ENCODE measurements around the gene RSBN1L.
"Not testable (repeated sequence)": the region's sequence is repeated elsewhere in the genome, so short reads cannot be mapped to it uniquely, and the experiment has no call there.

Gene RSBN1L

DNA sequence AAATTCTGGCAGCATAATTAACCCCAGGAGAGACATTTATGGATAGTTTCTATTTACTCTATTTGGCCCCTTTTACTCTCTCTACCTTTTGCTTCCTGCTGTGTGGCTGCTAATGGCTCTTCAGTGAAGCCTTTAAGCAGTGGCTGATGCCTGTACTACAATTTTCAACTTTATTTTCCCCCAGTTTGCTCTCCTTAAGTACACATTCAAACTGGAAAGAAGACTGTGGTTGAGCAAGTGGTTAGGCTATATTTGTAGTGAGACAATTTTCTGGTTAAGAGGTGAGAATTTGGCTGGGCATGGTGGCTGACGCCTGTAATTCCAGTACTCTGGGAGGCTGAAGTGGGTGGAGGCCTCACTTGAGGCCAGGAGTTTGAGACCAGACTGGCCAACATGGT is 8.5 kb upstream of the RSBN1L start:
- DNase-seq (ENCODE audit: low read depth) = no peak

DNA sequence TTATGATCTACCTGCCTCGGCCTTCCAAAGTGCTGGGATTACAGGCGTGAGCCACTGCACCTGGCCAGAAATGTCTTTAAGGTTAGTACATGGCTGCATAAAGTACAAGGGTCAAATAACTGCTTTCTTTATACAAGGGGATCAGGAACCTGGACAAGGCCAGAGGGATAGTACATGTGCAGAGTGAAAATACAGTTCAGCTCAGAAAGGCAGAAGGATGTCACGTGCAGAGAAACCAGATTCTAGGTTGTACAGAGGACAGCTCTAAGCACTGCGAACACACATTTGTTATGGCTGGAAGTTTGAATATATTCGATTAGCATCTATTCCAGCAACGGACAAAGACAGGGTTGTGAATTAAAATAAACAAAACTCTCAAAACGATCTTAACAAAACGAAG is 6.0 kb upstream of the RSBN1L start:
- DNase-seq (ENCODE audit: low read depth) = no peak

DNA sequence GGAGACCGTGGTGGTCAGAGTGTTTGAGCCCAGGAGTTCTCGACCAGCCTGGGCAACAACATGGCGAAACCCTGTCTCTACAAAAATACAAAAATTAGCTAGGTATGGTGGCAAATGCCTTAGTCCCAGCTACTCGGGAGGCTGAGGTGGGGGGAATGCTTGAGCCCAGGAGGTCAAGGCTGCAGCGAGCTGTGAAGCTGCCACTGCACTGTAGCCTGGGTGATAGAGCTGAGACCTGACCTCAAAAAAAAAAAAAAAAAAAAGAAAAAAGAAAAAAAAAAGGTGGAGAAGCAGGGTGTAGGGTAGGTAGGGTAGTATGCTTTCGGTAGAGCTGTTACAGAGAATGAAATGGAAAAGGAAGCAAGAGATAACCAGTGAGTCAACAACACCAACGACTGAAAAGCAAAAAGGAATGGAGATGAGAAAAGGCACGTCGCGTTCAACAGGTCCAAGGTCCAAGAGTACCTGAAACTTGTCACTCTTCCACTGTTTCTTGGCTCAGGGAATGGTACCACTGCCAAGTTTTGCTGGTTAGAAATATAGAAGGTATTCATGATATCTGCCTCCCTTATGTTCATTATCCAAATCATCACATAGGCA is 4.3 kb upstream of the RSBN1L start:
- no peak for DNase-seq (ENCODE audit: low read depth)

DNA sequence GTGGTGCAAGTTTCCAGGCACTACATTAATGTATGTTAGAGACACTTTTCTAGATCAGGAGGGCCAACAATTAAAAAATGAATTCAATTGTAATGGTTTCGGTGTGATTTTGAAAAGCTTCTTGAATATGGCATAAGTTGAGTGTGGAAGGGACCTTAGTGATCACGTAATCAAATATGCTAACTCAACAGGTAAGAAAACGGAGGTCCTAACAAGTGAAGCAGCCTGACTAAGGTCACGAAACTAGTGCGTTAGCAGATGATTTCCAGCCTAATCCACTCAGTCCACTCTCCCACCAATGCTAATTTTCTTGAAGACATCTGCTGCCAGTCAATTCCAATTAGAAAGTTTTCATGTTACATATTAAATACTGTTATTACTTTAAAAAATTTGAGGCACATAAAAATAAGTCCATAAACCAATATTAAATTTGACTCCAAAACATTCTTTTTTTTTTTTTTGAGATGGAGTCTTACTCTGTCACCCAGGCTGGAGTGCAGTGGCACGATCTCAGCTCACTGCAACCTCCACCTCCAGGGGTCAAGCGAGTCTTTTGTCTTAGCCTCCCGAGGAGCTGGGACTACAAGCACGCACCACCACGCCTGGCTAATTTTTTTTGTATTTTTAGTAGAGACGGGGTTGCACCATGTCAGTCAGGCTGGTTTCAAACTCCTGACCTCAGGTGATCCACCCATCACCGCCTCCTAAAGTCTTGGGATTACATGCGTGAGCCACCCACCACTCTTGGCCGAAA is 2.3 kb upstream of the RSBN1L start:
- no peak for DNase-seq (ENCODE audit: low read depth)

DNA sequence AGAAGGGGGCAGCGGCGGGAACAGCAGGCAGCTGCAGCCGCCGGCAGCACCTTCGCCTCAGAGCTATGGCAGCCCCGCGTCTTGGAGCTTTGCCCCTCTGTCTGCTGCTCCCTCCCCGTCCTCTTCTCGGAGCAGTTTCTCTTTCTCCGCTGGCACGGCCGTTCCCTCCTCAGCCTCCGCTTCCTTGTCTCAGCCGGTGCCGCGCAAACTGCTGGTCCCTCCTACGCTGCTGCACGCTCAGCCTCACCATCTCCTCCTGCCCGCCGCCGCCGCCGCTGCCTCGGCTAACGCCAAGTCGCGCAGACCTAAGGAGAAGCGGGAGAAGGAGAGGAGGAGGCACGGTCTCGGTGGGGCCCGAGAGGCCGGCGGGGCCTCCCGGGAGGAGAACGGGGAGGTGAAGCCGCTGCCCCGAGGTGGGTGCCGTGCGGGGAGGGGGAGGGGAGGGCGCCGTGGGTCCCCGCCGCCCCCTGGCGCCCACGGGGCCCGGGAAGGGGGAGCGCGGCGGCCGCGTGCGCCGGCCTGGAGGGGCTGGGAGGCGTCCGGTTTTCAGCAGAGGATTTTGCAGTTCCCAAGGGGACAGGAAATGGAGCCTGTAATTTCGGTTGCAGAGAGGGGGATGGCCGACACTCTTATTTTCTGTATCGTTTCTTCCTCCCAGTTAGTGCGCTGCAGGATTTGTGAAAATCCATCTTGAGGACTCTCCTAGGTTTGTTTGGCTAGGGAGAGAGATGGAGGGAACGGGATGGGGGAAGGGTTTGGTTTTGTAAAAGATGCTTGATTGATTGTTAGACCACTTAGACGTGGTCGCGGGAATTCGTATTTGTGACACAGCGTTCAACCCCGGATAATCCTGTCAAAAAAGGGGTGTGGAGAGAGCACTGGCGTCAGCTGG is 630 bp downstream of the RSBN1L start:
- DNase-seq (ENCODE audit: low read depth) = peak; percentile 54

DNA sequence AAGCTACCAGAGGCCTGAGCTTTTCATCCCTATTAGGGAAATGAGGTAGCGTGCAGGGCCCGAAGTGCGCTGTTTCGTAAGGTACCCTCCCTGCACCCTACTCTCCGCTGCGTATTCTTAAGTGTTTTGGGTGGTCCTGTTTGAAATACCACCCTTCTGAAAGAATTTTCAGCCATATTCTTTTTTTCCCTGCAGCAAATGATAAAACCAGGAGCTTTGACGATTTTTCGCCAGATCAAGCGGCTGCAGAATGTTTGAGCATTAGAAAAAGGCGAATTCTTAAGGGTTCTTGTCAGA is 1.2 kb downstream of the RSBN1L start:
- DNase-seq (ENCODE audit: low read depth) = no peak

DNA sequence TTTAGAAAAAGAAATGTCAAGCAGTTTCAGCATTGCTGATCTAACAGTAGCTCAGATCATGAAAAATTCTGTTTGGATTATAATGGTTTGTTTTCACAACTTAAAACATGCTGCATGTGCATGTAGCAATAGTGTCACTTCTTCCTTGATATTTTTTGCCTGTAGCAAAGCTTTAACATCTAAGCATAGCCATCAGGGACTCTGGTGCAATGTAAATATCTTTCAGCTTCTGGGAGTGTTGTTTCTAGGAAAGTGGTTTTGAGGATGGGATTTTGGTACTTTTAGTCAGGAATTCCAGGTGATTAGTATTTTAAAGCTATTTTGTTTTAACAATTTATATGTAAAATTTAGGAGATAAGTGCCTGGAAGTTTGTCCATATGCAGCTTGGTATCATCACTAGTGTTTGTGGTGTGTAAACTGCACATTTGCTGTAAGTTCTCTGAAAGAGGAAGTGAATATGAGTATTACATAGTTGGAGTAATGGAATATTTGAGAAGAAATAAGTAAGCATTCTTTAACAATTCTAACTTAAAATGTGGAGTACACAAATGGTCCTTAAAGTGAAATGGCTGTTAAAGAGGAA is 1.9 kb downstream of the RSBN1L start:
- no peak for DNase-seq (ENCODE audit: low read depth)

DNA sequence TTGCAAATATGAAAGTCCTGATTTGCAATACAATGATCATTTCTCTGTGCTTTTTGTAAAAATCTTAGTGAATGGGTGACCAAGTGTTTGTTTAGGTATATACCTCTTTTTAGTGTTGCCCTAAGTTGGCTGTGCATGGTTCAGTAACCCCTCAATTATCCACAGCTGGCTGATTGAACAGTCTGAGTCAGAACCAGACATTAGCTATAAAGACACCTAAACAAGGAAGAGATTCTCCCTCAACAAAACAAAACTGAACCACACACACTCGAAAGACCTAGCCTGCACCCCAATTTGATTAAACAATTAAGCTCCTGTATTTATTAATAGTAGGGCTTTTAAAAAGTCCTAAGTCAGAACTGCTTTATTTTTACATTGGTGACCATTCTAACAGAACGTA is 2.8 kb downstream of the RSBN1L start:
- no peak for DNase-seq (ENCODE audit: low read depth)

DNA sequence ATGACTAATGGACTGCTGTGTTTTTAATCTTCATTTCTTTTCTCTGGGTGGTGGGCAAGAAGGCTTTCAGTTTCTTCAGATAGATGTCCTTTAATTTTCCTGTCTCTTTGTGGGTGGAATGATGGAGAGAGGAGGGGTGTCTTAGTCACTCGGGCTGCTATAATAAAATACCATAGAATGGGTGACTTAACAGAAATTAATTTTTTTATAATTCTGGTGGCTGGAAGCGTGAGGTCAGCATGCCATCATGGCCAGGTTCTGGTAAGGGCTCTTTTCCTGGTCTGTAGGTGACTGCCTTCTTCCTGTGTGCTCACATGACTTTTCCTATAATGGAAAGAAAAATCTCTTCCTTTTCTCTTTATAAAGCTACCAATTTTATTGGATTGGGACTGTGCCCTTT is 6.3 kb downstream of the RSBN1L start:
- no peak for DNase-seq (ENCODE audit: low read depth)

DNA sequence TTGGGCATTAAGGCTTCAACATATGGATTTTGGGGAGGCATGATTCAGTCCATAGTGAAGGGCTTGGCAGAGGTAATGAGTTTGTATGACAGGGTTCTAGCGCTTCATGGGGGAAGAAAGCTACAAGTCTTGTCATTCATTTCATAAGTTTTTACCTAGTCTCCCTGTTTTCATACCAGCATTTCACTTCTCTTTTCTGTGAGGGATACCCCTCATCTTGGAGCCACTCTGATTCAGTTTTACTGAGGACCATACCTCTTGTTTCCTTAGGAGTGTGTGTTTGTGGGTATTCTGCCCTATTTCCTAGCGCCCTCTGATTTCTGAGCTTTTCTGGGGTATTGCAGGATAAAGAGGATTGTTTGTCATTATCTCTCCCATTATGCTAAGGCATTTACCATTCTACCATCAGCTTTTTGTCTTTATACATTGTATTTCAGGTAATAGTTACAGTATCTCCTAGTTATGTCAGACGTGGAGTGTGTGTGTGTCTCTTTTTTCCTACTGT is 6.8 kb downstream of the RSBN1L start:
- no peak for DNase-seq (ENCODE audit: low read depth)

DNA sequence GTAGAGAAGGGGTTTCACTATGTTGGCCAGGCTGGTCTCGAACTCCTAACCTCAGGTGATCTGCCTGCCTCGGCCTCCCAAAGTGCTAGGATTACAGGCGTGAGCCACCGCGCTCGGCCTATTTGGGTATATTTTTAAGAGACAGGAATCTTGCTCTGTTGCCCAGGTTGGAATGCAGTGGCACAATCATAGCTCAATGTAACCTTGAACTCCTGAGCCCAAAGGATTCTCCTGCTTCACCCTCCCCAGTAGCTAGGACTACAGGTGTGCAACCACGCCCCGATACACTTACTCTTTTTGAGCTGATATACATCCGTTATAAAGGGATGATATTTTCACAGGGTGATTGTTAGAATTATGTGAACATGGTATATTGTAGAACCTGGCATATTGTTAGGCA is 7.4 kb downstream of the RSBN1L start:
- DNase-seq (ENCODE audit: low read depth) = not testable (repeated sequence)

DNA sequence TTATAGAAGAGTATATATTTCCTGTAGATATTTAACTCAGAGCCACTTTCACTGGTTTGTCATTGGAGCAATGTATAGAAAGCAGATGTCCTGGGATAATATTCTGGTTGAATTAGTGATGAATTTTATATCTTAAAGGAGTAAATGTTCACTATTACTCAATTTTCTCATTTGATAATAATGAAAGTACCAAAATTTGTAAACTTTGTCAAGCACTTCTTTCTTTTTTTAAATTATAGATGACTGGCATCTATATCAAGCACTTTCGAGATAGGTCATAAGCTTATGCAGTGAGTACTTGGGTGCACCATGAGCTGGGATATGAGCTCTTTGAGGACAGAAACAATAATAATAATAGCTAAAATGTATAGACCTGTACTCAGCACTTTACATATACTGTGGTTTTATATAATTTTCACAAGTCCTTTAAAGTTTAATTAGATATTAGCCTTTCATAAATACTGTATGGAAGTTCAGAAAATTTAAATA is 11.3 kb downstream of the RSBN1L start:
- DNase-seq (ENCODE audit: low read depth) = no peak

DNA sequence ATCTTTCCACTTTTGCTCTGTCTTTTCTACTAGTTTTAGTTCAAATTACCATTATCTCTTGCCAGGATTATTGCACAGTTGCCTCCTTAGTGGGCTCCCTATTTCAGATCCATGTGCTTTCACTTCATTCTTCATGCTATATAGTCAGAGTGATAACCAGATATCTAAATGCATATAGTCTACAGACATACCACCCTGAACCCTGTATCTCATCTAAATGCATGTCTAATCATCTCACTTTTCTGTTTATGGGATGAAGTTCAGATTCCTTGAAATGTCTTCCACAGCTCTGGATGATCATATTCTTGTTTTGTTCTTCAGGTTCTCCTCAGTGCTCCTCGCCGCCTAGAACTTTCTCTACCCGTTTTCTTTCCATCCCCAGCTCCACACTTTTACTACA is 13.8 kb downstream of the RSBN1L start:
- DNase-seq (ENCODE audit: low read depth) = no peak

DNA sequence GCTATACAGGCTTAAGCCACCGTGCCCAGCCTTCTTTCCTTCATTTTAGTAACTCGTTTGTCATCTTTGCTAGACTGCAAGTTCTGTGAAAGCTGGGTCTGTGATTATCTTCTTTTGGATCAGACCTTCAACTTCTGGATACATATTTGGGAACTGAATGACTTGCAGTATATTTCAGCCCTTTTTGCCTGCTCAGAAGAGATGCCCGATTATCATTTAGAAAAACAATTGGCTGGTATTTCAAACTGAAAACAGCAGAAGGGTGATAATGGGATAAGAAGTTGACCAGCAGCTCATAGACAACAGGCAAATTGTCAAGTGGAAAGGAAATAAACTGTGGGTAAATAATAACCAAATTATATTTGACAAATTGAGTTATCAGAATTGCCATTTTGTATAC is 14.6 kb downstream of the RSBN1L start:
- DNase-seq (ENCODE audit: low read depth) = no peak

DNA sequence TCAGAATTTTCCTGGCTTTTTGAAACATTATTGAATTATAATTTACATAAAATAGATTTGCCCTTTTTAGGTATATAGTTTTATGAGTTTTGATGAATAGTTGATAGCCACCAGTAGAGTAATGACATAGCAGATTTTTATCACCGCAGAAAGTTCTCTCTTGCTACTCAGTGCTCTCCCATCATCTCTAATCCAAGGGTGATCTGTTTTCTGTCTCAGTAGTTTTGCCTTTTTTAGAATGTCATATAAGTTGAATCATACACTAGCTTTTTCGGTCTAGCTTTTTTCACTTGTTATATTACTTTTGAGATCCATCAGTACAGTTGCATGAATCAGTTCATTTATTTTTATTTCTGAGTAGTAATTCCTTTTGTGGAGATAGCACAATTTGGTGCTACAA is 17.9 kb downstream of the RSBN1L start:
- no peak for DNase-seq (ENCODE audit: low read depth)

DNA sequence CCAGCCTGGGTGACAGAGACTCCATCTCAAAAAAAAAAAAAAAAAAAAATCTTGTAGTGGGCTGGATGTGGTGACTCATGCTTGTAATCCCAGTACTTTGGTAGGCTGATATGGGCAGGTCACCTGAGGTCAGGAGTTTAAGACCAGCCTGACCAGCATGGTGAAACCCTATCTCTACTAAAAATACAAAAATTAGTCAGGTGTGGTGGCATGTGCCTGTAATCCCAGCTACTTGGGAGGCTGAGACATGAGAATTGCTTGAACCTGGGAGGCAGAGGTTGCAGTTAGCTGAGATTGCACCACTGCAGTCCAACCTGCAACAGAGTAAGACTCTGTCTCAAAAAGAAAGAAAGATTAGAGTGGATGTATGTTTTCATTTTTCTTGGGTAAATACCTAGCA is 18.7 kb downstream of the RSBN1L start:
- not testable (repeated sequence) for DNase-seq (ENCODE audit: low read depth)

DNA sequence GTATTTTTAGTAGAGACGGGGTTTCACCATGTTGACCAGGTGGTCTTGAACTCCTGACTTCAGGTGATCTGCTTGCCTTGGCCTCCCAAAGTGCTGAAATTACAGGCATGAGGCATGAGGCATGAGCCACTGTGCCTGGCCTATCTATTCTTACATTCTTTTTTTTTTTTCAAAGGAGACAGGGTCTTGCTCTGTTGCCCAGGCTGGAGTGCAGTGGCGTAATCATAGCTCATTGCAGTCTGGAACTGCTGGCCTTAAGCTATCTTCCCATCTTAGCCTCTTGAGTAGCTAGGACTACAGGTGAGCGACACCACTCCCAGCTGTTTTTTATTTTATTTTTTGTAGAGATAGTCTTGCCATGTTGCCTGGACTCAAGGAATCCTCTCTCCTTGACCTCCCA is 20.5 kb downstream of the RSBN1L start:
- no peak for DNase-seq (ENCODE audit: low read depth)

DNA sequence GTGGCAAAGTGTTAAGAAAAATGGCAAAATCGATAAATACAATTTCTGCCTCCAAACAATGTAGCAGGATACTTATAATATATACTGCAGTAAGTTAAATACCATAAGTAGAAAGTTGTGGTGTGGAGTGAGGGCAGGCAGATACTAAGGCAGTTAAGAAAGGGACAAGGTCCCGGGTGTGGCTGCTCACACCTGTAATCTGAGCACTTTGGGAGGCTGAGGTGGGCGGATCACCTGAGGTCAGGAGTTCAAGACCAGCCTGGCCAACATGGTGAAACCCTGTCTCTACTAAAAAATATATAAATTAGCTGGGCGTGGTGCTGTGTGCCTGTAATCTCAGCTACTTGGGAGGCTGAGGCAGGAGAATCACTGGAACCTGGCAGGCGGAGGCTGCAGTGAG is 21.3 kb downstream of the RSBN1L start:
- not testable (repeated sequence) for DNase-seq (ENCODE audit: low read depth)

DNA sequence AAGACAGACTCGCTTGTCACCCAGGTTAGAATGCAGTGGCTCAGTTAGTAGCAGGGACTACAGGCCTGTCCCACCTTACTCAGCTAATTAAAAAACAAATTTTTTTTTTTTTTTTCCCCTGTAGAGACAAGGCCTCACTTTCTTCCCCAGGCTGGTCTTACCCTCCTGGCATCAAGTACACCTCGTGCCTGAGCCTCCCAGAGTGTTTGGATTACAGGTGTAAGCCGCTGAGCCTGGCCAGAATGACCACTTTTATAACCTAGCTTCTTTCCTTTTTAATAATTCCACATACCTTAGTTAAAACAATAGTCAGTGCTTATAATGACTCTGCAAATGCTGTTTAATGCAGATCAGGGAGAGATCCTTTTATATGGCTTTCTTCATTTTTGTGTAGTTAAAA is 31.3 kb downstream of the RSBN1L start:
- DNase-seq (ENCODE audit: low read depth) = no peak

DNA sequence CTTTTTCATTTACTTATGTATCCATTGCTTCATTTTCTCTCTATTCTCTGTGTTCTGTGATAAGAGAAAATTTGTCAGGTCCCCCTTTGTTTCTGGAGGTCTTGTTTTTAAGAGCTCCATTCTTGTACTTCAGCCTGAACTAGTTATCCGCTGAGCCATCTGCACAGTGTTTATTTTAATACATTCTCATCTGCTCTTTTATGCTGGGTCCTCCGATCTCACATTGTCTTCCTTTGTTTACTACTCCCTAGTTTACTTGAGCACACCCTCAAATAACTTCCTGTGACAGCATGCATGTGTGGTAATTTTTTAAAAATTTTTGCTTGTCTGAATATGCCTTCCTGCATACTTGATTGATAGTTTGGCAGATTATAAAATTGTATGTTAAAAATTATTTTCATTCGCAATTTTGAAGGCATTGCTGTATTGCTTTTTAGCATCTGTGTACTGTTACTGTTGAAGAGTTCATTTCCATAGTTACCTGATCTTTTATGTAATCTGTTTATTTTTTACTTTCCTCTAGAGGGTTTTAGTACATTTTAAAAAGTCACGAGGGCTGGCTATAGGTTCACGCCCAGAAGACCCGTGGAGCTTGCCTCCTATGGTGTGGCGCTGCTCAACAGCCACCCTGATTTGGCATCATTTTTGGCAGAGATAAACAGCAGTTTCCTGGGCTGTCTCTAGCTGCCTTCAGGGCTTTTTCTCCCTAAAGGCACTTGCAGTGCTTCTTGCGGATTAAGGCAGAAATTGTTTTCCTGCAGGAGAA is 31.9 kb downstream of the RSBN1L start:
- DNase-seq (ENCODE audit: low read depth) = no peak

DNA sequence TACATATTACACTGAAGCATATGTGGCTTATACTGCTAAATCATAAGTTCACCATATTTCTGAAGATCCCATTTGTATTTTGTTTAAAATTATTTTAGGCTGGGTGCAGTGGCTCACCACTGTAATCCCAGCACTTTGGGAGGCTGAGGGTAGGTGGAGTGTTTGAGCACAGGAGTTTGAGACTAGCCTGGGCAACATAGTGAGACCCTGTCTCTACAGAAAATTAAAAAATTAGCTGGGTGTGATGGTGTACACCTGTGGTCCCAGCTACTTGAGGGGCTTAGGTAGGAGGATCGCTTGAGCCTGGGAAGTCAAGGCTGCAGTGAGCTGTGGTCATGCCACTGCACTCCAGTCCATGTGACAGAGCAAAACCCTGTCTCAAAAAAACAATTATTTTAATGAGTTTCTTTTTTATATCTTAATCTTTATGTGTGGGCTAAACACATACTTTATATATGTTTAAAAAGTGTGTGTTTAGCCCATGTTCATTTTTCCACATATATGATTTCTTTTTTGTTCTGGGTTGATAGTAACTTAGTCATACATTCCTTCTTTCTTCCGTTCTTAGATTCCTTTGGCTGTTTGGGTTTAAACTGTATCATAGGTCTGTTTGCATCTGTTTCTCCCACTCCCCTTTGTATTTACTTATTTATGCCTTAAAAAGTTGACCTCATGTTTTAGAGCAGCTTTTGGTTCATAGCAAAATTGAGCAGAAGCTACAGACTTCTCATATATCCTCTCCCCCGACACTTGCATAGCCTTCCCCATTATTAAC is 33.5 kb downstream of the RSBN1L start:
- no peak for DNase-seq (ENCODE audit: low read depth)
